KMS-11 (cell line): ENCODE data around the gene TIPARP.

Source experiments
- H2AFZ ChIP-seq: fragments of 200-600 bp; sonication (generic); 2 replicates; pipeline ENCODE4 v1.6.1; 2016; ENCODE audit warnings: antibody characterized with exemption, mixed run types, low read depth
- H3K27ac ChIP-seq: fragments of 200-600 bp; sonication (generic); 2 replicates; pipeline ENCODE4 v1.6.1; 2016; ENCODE audit warnings: mild to moderate bottlenecking, mixed run types
- H3K27me3 ChIP-seq: fragments of 200-600 bp; sonication (generic); 2 replicates; pipeline ENCODE4 v1.6.1; 2017; ENCODE audit warnings: mild to moderate bottlenecking, low read depth, mixed run types, moderate library complexity; ENCODE audit not compliant: insufficient read depth
- H3K36me3 ChIP-seq: fragments of 200-600 bp; sonication (generic); 2 replicates; pipeline ENCODE4 v1.6.1; 2017; ENCODE audit warnings: mild to moderate bottlenecking, mixed run types; ENCODE audit not compliant: insufficient read depth
- H3K4me1 ChIP-seq: fragments of 200-600 bp; sonication (generic); 2 replicates; pipeline ENCODE4 v1.6.1; 2016; ENCODE audit warnings: mild to moderate bottlenecking, low read depth, mixed run types; ENCODE audit not compliant: poor library complexity, severe bottlenecking
- H3K4me2 ChIP-seq: fragments of 200-600 bp; sonication (generic); 2 replicates; pipeline ENCODE4 v1.7.0; 2016; ENCODE audit warnings: mild to moderate bottlenecking, mixed run types
- H3K4me3 ChIP-seq: fragments of 200-600 bp; sonication (generic); IDR thresholded peaks from 2 replicates; pipeline ENCODE4 v1.6.1; 2017; ENCODE audit warnings: low read depth, low read length, mixed read lengths; ENCODE audit not compliant: insufficient read depth
- H3K79me2 ChIP-seq: fragments of 200-600 bp; sonication (generic); 2 replicates; pipeline ENCODE4 v1.6.1; 2016; ENCODE audit warnings: low read depth, mixed run types; ENCODE audit not compliant: insufficient read depth
- H3K9ac ChIP-seq: fragments of 200-600 bp; sonication (generic); 2 replicates; pipeline ENCODE4 v1.6.1; 2016; ENCODE audit warnings: mild to moderate bottlenecking, mixed run types
- H4K20me1 ChIP-seq: fragments of 200-600 bp; sonication (generic); 2 replicates; pipeline ENCODE4 v1.6.1; 2016; ENCODE audit warnings: mild to moderate bottlenecking, mixed run types; ENCODE audit not compliant: insufficient read depth
- CTCF ChIP-seq: fragments of 200-600 bp; sonication (generic); conservative IDR thresholded peaks from 2 replicates; pipeline ENCODE4 v1.6.1; 2017; ENCODE audit warnings: low read depth, mild to moderate bottlenecking, antibody characterized with exemption, low read length, moderate library complexity, mixed read lengths

Gene TIPARP

GRCh38 chr3:156673732-156674045 is 701 bp upstream of the TIPARP start:
- no peaks in the 10 kb centered on the region for H3K27me3 ChIP-seq
- peak overlapping the region; percentile 87 for H3K27ac ChIP-seq
- peaks cover 41% of the 10 kb centered on the region for H3K79me2 ChIP-seq
- H4K20me1 ChIP-seq, result peaks cover 29% of the 10 kb centered on the region
- H3K4me3 ChIP-seq, result peak overlapping the region; percentile 59
- peaks cover 12% of the 10 kb centered on the region for H3K36me3 ChIP-seq
- peak overlapping the region; percentile 36; the same call in 1 of the 2 replicates for H2AFZ ChIP-seq
- no peak for TF ChIP-seq CTCF
- peak overlapping the region; percentile 47 for H3K4me2 ChIP-seq
- peaks cover 49% of the 10 kb centered on the region for H3K4me1 ChIP-seq
- peak overlapping the region; percentile 91; the same call in 1 of the 2 replicates for H3K9ac ChIP-seq

- Histone ChIP-seq H4K20me1 (peaks cover 44% of the 10 kb centered on the region), H3K4me3 (peak overlapping the region; percentile 8), H3K9ac (peak overlapping the region; percentile 91), H3K27ac (peak overlapping the region; percentile 87), H3K79me2 (peaks cover 56% of the 10 kb centered on the region), H2AFZ (no peak overlapping the region; the same call in 1 of the 2 replicates), H3K4me2 (peak overlapping the region; percentile 96), H3K4me1 (peaks cover 52% of the 10 kb centered on the region), H3K27me3 (no peaks in the 10 kb centered on the region), H3K36me3 (peaks cover 26% of the 10 kb centered on the region)
- TF ChIP-seq CTCF, result peak; percentile 55
These were observed 780 bp downstream of the TIPARP start for GRCh38 chr3:156674911-156675829.

GRCh38 chr3:156675830-156676767 is 1.7 kb downstream of the TIPARP start:
- H3K27ac ChIP-seq, result peak overlapping the region; percentile 87
- no peak; the same call in 1 of the 2 replicates for TF ChIP-seq CTCF
- H3K4me3 ChIP-seq, result peak overlapping the region; percentile 8
- peaks cover 58% of the 10 kb centered on the region for H3K4me1 ChIP-seq
- H3K4me2 ChIP-seq, result peak overlapping the region; percentile 96
- H3K79me2 ChIP-seq, result peaks cover 65% of the 10 kb centered on the region
- no peak overlapping the region for H2AFZ ChIP-seq
- peaks cover 26% of the 10 kb centered on the region for H3K36me3 ChIP-seq
- peaks cover 53% of the 10 kb centered on the region for H4K20me1 ChIP-seq
- peak overlapping the region; percentile 91 for H3K9ac ChIP-seq
- no peaks in the 10 kb centered on the region for H3K27me3 ChIP-seq

- H3K79me2 ChIP-seq, result peaks cover 74% of the 10 kb centered on the region
- no peak for TF ChIP-seq CTCF
- peak overlapping the region; percentile 91 for H3K9ac ChIP-seq
- no peak overlapping the region for H2AFZ ChIP-seq
- no peaks in the 10 kb centered on the region for H3K27me3 ChIP-seq
- peaks cover 26% of the 10 kb centered on the region for H3K36me3 ChIP-seq
- H3K4me3 ChIP-seq, result peak overlapping the region; percentile 6
- H4K20me1 ChIP-seq, result peaks cover 61% of the 10 kb centered on the region
- peak overlapping the region; percentile 96 for H3K4me2 ChIP-seq
- peak overlapping the region; percentile 87 for H3K27ac ChIP-seq
- peaks cover 66% of the 10 kb centered on the region for H3K4me1 ChIP-seq
These were observed 2.5 kb downstream of the TIPARP start for GRCh38 chr3:156676768-156677479.
